Stimulated activated CD4-positive, alpha-beta T cell treated with anti-CD3 and anti-CD28 coated beads, Interleukin-4, amount 100 ng/mL, for 24 hours (primary cell): ENCODE measurements around the gene AQP10.
"Not testable (repeated sequence)": the region's sequence is repeated elsewhere in the genome, so short reads cannot be mapped to it uniquely, and the experiment has no call there.

Source experiments
- DNase-seq: peaks from one replicate; pipeline ENCODE4 v3.0.0-alpha.2; 2020

Gene AQP10

DNA sequence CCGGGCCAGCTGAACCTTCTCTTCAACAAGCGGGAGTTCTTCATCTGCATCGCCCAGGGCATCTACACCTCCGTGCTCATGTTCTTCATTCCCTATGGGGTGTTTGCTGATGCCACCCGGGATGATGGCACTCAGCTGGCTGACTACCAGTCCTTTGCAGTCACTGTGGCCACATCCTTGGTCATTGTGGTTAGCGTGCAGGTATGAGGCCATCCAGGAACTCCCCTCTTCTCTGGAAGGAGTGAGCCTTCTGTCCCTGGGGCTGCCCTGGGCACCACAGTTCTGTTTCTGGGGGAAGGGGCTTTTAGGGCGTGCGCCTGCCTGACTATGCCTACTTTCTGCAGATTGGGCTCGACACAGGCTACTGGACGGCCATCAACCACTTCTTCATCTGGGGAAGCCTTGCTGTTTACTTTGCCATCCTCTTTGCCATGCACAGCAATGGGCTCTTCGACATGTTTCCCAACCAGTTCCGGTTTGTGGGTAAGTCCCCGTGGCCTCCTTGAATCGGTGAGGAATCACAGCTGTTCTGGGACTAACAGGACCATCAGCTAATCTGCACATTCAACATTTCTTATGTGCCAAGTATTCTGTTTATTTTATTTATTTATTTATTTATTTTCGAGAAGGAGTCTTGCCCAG is 25.5 kb downstream of the AQP10 start:
- DNase-seq = no peak

DNA sequence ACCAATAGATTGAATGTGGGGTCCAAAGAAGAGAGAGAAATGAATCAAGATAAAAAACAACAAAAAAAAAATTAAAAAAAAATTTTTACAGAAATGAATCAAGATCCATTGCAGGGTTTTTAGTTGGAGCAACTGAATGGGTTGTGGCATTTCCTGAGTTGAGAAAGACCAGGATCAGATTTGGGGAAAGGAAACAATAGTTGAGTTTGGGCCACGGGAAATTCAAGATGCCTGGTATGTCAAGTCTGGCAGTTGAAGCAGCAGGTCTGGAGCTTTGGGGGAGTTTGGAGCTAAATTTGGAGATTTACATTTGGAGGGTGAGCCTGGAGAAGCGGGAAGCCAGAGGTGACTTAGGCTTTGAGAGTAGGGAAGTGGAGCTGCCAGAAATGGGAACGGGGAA is 27.1 kb downstream of the AQP10 start:
- DNase-seq = no peak

DNA sequence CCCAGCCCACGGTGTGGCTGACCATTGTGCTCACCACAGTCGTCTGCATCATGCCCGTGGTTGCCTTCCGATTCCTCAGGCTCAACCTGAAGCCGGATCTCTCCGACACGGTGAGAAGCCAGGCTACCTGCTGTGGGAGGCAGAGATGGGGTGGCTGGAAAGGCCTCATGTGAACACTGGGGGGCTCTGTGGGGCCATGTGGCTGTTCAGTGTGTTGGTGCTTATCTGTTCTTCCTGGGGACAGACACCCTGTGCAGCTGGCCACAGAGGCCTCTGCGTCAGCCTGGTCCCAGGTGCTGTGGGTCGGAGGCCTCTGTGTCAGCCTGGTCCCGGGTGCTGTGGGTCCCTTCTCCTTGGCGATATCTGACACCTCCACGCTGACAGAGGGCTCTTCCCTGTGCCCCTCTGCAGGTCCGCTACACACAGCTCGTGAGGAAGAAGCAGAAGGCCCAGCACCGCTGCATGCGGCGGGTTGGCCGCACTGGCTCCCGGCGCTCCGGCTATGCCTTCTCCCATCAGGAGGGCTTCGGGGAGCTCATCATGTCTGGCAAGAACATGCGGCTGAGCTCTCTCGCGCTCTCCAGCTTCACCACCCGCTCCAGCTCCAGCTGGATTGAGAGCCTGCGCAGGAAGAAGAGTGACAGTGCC is 27.7 kb downstream of the AQP10 start:
- no peak for DNase-seq

DNA sequence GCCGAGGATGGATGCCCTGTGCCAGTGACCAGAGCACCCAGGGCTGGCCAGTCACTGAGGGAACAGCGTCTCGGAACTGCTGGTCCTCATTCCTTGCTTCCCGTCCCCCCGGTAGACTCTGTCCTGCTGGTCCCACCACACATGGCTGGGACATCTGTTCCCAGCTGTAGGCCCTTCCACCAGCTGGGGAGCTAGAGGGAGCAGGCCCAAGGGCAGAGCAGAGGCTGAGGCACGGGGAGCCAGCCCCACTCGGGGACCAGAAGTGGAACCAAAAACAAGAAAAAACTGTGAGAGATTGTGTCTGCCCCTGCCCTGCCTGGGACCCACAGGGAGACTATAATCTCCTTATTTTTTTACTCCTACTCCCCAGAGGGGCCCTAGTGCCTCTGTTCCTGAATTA is 28.2 kb downstream of the AQP10 start:
- DNase-seq = no peak

DNA sequence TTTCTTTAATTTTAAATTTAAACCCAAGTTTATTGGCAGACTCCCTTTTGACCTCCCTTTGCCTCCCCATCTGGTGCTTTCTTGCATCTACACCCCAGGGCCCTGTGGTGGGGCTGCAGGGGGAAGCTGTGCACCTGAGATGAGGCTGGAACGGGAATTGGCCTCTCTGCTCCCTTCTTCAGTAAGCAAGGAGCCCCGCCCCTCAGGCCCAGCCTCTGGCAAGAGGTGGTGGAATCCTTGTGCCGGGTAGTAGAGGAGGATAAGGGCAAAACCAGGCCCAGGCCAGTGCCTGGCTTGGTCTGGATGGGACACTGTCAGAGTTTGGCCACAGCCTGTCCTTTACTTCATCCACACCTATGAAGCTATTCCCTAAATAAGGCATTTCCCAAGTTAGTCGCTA is 29.5 kb downstream of the AQP10 start:
- no peak for DNase-seq

DNA sequence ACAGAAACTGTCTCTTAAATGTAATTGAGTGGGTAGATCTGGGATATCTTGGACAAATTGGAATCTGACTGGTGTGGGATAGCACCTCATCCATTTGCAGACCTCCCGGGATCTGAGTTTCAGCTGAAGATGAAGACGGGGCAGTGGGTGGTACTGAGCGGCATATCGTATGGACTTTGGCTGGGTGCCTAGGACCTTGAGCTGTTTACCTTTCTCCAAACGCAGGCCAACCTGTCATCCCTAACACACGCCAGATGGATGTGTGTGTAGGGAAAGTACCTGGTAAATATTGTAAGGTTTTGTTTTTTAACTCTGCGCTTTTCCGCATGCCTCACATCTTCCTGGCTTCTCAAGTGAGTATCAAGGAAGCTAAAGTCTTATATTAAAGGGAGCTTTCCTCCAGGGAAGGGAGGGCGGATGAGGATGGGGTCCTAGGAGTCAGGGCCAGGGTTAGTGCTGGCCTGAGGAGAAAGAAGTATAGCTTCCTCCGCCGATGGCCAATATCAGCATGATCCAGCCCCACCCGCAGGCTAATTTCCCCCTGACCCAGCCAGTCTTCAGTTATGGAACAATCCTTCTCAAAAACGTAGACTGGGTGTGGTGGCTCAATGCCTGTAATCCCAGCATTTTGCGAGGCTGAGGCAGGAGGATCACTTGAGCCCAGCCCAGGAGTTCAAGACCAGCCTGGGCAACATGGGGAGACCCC is 30.6 kb downstream of the AQP10 start:
- no peak for DNase-seq

DNA sequence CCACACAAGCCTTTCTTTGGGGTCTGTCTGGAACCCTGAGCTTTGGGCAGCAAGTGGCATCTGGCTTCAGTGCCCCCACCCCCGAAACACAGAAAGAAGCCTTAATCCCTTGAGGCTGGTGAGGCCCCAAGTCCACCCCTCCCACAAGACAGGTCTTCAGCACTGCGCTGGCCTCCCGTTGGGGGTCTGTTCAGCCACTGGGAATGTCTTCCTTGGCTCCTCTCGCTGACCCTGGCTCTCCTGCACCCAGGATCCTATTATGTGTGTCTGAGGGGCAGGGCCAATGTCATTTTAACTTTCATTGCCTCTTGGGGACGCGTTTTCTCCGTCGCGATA is 31.3 kb downstream of the AQP10 start:
- DNase-seq = no peak

DNA sequence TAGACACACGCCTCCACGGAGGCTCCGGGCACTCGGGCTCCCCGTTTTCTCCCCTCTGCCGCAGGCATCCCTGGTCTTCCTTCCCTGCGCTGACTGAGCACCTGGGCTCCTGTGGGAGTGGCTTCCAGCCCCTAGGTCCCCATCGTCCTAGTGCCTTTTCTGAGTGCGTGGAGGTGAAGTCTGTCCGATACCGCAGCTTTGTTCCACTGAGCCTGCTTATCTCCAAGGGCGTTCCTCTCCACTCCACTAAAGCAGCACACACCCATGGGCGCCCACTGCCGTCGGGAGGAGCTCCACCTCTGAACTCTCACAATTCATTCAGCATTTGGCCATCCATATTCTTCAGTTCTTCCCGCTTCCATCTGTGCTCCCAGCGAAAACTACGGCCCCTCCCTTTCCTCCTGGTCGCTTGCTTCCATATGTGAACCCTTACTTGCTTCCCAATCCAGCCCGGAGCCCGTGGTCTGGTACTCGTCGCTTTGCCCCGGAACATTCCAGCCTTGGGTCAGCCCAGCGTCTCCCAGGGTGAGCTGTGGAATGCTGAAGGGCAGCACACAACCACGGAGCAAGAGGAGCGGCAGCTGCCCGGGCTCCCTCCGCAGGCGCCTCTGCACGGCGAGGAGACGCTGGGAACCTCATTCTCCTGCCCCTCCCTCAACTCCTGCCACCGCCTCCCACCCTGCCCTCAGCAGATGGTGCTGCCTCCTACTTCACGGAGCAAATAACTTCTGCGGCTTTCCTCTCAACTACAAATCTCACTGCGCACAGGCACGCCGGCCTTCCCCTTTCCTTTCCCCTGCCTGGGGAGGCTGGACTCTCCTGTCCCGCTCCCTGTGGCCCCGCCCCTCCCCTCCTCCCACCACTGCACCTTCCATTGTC is 31.9 kb downstream of the AQP10 start:
- peak; percentile 45 for DNase-seq

DNA sequence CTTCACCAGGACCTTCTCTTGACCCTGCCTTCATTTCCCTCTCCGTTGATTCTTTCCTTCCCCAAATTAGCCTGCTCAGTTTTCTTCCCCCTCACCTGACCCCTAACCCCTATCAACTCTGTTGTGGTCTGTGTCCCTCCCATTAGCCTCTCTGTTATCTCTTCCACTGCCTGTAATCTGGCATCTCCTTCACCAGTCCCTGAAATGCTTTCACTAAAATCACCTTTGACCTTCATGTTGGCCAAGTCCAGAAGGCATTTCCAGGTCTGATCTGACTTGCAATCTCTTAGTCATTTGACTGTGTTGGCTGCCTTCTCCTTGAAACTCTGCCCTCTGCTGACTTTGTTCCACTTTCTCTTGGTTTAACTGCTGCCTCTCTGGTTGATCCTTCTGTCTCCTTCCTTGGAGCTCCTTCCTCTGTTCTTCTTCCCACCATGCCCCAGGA is 32.6 kb downstream of the AQP10 start:
- peak; percentile 39 for DNase-seq

DNA sequence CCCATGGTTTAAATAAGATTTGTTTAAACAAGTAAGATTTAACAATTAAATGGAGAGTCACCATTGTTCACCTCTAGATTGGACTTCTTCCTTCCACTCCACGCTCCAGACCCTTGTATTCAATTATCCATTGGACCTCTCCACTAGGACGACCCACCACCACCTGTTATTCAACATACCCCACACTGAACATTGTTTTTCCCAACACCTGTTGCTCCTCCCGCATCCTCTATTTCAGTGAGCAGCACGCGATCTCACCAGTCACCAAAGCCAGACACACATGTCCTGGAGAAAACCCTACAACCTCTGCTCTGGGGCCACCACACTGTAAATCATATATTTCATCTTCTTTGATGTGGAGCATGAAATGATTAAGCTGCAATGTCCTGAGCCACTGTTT is 33.1 kb downstream of the AQP10 start:
- DNase-seq = no peak

DNA sequence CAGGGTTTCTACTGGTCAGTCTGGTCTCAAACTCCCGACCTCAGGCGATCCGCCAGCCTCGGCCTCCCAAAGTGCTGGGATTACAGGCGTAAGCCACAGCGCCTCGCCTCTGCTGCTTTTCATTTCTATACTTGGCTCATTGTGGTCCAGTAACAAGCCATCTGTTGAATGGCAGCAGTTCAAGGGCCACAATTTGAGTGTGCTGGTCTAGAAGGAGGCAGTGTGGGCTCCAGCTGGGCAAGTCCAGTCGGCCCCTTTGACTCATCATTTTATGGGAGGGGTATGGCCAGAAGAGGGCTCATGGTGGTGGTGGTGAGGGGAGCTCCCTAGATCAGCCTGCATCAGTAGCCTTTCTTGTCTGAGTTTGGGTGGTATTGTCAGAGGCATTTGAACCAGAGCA is 37.6 kb downstream of the AQP10 start:
- no peak for DNase-seq

DNA sequence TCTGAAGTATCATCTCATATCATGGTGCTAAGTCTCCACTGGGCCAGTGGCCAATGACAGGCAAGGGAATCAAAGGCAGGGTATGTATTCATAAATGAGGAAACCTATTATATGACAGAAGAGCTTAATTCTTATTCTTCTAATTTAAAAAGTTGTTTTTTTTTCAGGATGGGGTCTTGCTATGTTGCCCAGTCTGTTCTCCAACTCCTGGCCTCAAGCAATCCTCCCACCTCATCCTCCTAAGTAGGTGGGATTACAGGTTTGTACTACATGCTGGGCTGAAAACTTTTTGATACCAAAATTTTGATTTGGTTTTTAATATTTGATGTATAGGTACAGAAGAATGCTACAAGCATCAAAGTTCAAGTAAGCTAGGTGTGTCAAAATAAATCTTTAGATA is 39.4 kb downstream of the AQP10 start:
- DNase-seq = no peak

DNA sequence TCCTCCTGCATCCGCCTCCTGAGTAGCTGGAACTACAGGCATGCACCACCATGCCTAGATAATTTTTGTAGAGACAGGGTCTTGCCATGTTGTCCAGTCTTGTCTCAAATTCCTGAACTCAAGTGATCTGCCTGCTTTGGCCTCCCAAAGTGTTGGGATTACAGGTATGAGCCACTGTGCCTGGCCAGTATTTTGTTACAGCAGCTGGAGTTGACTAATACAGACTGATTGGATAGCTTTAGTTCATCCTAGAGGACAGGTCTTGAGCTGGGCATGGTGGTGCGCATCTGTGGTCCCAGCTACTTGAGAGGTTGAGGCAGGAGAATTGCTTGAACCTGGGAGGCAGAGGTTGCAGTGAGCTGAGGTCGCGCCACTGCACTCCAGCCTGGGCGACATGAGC is 40.0 kb downstream of the AQP10 start:
- not testable (repeated sequence) for DNase-seq

DNA sequence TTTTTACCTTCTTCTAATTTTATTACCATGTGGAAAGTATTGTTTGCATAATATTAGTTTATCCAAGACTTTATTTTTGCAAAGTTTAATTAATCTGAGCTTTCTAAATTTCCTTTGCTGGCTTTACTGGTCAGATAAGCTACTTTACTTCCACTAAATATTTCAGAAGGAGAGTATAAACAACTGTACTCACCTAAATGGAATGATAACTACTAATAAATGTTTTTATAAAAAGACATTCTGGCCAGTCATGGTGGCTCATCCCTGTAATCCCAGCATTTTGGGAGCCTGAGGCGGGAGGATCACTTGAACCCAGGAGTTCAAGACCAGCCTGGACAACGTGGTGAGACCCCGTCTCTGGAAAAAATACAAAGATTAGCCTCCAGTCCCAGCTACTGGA is 40.5 kb downstream of the AQP10 start:
- DNase-seq = no peak

DNA sequence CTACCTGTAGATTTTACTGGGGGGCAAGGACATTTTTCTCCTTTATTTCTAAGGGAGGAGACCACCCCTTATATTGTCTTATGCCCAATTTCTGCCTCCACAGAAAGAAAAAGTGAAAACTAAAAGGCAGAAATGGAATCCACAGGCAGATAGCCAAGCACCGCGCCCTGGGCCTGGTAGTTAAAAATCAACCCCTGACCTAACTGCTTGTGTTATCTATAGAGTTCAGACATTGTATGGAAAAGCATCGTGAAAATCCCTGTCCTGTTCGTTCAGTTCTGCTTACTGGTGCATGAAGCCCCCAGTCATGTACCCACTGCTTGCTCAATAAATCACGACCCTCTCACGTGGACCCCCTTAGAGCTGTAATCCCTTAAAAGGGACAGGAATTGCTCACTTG is 50.5 kb downstream of the AQP10 start:
- DNase-seq = no peak

DNA sequence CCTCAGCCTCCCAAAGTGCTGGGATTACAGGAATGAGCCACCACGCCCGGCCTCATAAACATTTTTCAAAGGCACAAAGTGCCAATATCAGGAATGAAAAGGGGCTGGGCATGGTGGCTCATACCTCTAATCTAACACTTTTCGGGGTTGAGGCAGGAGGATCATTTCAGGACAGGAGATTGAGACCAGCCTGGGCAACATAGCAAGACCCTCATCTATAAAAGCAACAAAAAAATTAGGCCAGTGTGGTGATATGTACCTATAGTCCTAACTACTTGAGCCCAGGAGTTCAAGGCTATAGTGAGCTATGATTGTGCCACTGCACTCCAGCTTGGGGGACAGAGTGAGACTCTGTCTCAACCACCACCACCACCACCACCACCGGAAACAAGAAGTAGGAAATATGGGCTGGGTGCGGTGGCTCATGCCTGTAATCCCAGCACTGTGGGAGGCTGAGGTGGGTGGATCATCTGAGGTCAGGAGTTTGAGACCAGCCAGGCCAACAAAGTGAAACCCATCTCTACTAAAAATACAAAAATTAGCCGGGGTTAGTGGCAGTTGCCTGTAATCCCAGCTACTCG is 53.0 kb downstream of the AQP10 start:
- peak; percentile 18 for DNase-seq
